GM21367 (cell line): ENCODE measurements around the gene TTC23.

Source experiments
- ATAC-seq: cut with Tn5 transposase; IDR thresholded peaks from one replicate; pipeline ENCODE4 v1.9.1; 2021; ENCODE audit not compliant: unreplicated experiment

The TTC23 gene

GRCh38 chr15:99140590-99140989, 108.8 kb downstream of the TTC23 start:
- ATAC-seq = no peak

- ATAC-seq = no peak
Observed at GRCh38 chr15:99139276-99139675, 110.1 kb downstream of the TTC23 start.

- ATAC-seq = no peak
Observed at GRCh38 chr15:99138491-99138982, 110.8 kb downstream of the TTC23 start.

- ATAC-seq = no peak
Observed at GRCh38 chr15:99137877-99138276, 111.5 kb downstream of the TTC23 start.

GRCh38 chr15:99137111-99137546, 112.3 kb downstream of the TTC23 start:
- no peak for ATAC-seq

GRCh38 chr15:99135194-99135593, 114.2 kb downstream of the TTC23 start:
- ATAC-seq = peak; percentile 84

GRCh38 chr15:99134317-99134821, 115.0 kb downstream of the TTC23 start:
- ATAC-seq = no peak

- ATAC-seq = no peak
Observed at GRCh38 chr15:99132634-99133287, 116.6 kb downstream of the TTC23 start.

- no peak for ATAC-seq
Observed at GRCh38 chr15:99132122-99132521, 117.3 kb downstream of the TTC23 start.

GRCh38 chr15:99131441-99132023, 117.8 kb downstream of the TTC23 start:
- ATAC-seq = no peak

GRCh38 chr15:99130765-99131440, 118.5 kb downstream of the TTC23 start:
- no peak for ATAC-seq

GRCh38 chr15:99130314-99130713, 119.1 kb downstream of the TTC23 start:
- no peak for ATAC-seq

GRCh38 chr15:99129644-99130043, 119.7 kb downstream of the TTC23 start:
- no peak for ATAC-seq

GRCh38 chr15:99128411-99128810, 121.0 kb downstream of the TTC23 start:
- ATAC-seq = no peak

GRCh38 chr15:99127773-99128172, 121.6 kb downstream of the TTC23 start:
- no peak for ATAC-seq

- ATAC-seq = no peak
Observed at GRCh38 chr15:99126930-99127329, 122.5 kb downstream of the TTC23 start.

- ATAC-seq = no peak
Observed at GRCh38 chr15:99126131-99126588, 123.2 kb downstream of the TTC23 start.

GRCh38 chr15:99125061-99125891, 124.1 kb downstream of the TTC23 start:
- ATAC-seq = no peak

GRCh38 chr15:99124641-99125040, 124.7 kb downstream of the TTC23 start:
- no peak for ATAC-seq

GRCh38 chr15:99123713-99124451, 125.5 kb downstream of the TTC23 start:
- no peak for ATAC-seq
